Heart left ventricle (tissue), 13 donors: ENCODE results near the gene TSSK3.

Experiments used
- POLR2A ChIP-seq, 2 donors: fragments of 450-650 bp; IDR thresholded peaks; one replicate each; pipeline ENCODE4 v1.6.1; 2017; ENCODE audit warnings: antibody characterized with exemption in 2 of 2, mild to moderate bottlenecking in 2 of 2, moderate library complexity in 2 of 2
- TF ChIP-seq, protein P1 (sequence below), 12 donors: fragments of 200-600 bp; sonication (generic) in 4 of 12; IDR thresholded peaks; one replicate each; pipeline versions ENCODE4 v1.5.0 to v1.8.0; 2018 to 2022; ENCODE audit warnings: antibody characterized with exemption in 12 of 12, mild to moderate bottlenecking in 5 of 12
- donor health status: ischemic (EF 13 %, LVEDD 7.1; RV severe dilation, severe dysfunction).
- donor health status: DM: no; HTN: yes; CAD: no.
- donor health status: DM: no; HTN: no; CAD: no.
- donor health status: ischemic (EF 25% LVEDD 6.9; RV normal size, moderate dysfunction).
- donor health status: ischemic (EF 25% LVEDD 5.7; RV mildly dilated, moderate dysfunction).
- donor health status: ischemic (EF 35%, LVEDD 5.7; RV mildly dilated, moderate dysfunction).
- donor health status: nonischemic (EF 11% LVEDD 7.7; RV severe dilation, severe dysfunction).
- donor health status: DM: yes; HTN: yes; CAD: no.
- donor health status: PGD.
- donor health status: ischemic (EF 29% LVEDD 5.4; RV normal size, mild dysfunction).
- donor health status: nonischemic (EF 23%, LVEDD 6.1; RV moderate dilation, normal function).

DNA sequence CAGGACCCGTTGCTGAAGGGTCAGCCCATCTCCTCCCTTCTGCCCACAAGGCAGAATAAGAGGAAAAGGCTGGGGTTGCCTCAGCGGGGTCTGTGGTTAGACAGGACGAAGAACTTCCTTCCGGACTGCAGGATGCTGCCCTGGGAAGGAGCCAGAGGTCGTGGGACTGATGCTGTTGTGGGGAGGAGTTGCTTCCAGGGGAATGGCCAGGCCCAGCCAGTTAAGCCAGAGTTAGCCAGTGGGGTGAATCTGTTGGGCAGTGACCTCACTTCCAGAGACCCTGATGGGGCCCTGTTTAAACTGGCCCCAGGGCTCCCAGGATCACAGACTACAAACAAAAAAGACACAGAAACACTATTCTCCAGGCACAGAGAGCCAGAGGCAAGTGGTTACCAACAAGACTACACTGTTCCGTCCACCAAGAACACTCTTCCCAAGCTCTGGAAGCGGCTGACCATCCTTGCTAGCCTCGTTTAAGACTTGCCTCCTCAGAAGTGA, 13.1 kb upstream of the TSSK3 start:
- TF ChIP-seq, protein P1, sequence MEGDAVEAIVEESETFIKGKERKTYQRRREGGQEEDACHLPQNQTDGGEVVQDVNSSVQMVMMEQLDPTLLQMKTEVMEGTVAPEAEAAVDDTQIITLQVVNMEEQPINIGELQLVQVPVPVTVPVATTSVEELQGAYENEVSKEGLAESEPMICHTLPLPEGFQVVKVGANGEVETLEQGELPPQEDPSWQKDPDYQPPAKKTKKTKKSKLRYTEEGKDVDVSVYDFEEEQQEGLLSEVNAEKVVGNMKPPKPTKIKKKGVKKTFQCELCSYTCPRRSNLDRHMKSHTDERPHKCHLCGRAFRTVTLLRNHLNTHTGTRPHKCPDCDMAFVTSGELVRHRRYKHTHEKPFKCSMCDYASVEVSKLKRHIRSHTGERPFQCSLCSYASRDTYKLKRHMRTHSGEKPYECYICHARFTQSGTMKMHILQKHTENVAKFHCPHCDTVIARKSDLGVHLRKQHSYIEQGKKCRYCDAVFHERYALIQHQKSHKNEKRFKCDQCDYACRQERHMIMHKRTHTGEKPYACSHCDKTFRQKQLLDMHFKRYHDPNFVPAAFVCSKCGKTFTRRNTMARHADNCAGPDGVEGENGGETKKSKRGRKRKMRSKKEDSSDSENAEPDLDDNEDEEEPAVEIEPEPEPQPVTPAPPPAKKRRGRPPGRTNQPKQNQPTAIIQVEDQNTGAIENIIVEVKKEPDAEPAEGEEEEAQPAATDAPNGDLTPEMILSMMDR (IDR thresholded peaks at IDR 0.05) = no peak
- no peak for TF ChIP-seq POLR2A (IDR thresholded peaks at IDR 0.05)
